Natural killer cell (primary cell): ENCODE results near the gene INSRR. TPM values are rescaled to one million over a fixed set of nuclear protein-coding genes. Genes with fewer than 3 reads are reported as not detected.
A peak's percentile ranks its signal among the peaks of the same experiment; 100 is the strongest.

Experiments used
- ATAC-seq, 3 donors: fragments of 150-1000 bp in 2 of 3; fragments of 200-7000 bp in 1 of 3; cut with Tn5 transposase; 1 replicate in 1 of 3; 2 replicates in 2 of 3; pipeline ENCODE4 v1.10.0; 2021; ENCODE audit warnings: mild to moderate bottlenecking in 2 of 3, moderate library complexity in 2 of 3
- DNase-seq, 2 donors: peaks; one replicate each; pipeline versions ENCODE4 v3.0.0 to v3.0.0-alpha.2; 2013 to 2021; ENCODE audit warnings: mixed read lengths in 1 of 2
- H3K27ac ChIP-seq: one replicate; pipeline ENCODE4 v1.5.1; 2013; ENCODE audit warnings: mild to moderate bottlenecking, low read length
- H3K27me3 ChIP-seq: one replicate; pipeline ENCODE4 v1.6.1; 2013; ENCODE audit warnings: low read length; ENCODE audit not compliant: control insufficient read depth, insufficient read depth
- H3K36me3 ChIP-seq: one replicate; pipeline ENCODE4 v1.6.1; 2013; ENCODE audit warnings: low read length; ENCODE audit not compliant: control insufficient read depth, insufficient read depth
- H3K4me1 ChIP-seq: one replicate; pipeline ENCODE4 v1.6.1; 2013; ENCODE audit warnings: low read length; ENCODE audit not compliant: control insufficient read depth, insufficient read depth
- H3K4me3 ChIP-seq: one replicate; pipeline ENCODE4 v1.5.1; 2013; ENCODE audit warnings: low read length
- H3K9me3 ChIP-seq: one replicate; pipeline ENCODE4 v1.6.1; 2013; ENCODE audit warnings: low read length; ENCODE audit not compliant: control insufficient read depth, insufficient read depth
- H3K27ac Mint-ChIP-seq, 2 donors: one replicate each; pipeline ENCODE4 v1.8.0; 2022; ENCODE audit warnings: mild to moderate bottlenecking in 2 of 2, mixed read lengths in 2 of 2, moderate library complexity in 1 of 2
- H3K27me3 Mint-ChIP-seq, 2 donors: one replicate each; pipeline ENCODE4 v1.8.0; 2022; ENCODE audit warnings: low read depth in 2 of 2, mixed read lengths in 2 of 2
- H3K36me3 Mint-ChIP-seq: one replicate; pipeline ENCODE4 v1.8.0; 2022; ENCODE audit warnings: mixed read lengths
- H3K4me1 Mint-ChIP-seq, 2 donors: one replicate each; pipeline ENCODE4 v1.8.0; 2022; ENCODE audit warnings: mixed read lengths in 2 of 2
- H3K4me3 Mint-ChIP-seq: one replicate; pipeline ENCODE4 v1.8.0; 2022; ENCODE audit warnings: mild to moderate bottlenecking, moderate library complexity, mixed read lengths
- H3K9me3 Mint-ChIP-seq, 2 donors: one replicate each; pipeline ENCODE4 v1.8.0; 2022; ENCODE audit warnings: mixed read lengths in 2 of 2
- WGBS: methylation state at CpG from one replicate; pipeline ENCODE4 v1.1.7; 2013; ENCODE audit warnings: missing lambda C conversion rate; ENCODE audit not compliant: insufficient coverage; 5-methylcytosine and 5-hydroxymethylcytosine counted together
- intact Hi-C: fragments of 100-400 bp; cut with micrococcal nuclease; formaldehyde crosslinking; loops from one replicate; pipeline ENCODE4 v1.14.2; 2022
- total RNA-seq, 4 donors: library from RNA; stranded (reverse); fragments of 120-200 nt in 1 of 4; gene quantifications; one replicate each; pipeline versions ENCODE4 v1.2.3 to v1.2.4, GENCODE V29; 2013 to 2022
- TF ChIP-seq, protein P1 (sequence below): fragments of 200-600 bp; IDR thresholded peaks from one replicate; pipeline ENCODE4 v1.8.0; 2022; ENCODE audit warnings: antibody characterized with exemption

Gene INSRR
- total RNA-seq, 3 donors from 2014 or later (not counting 1 experiment from before 2014, with no cell fraction given), result 0.10 to 0.18 (median 0.14) TPM

- no peak overlapping the region for H3K4me3 ChIP-seq
- WGBS, result 10% methylated on average over 36 of the region's 36 CpGs
- peak overlapping the region; percentile 17 for H3K4me3 Mint-ChIP-seq
- H3K27me3 ChIP-seq, result peaks cover 17% of the 10 kb centered on the region
- no peaks in the 10 kb centered on the region for H3K36me3 Mint-ChIP-seq
- DNase-seq (peak; percentile 39 to 79), ATAC-seq (peak; percentile 62 to 83 (median 73))
- peaks cover 13 to 34% of the 10 kb centered on the region in 2 donors for H3K27me3 Mint-ChIP-seq
- H3K9me3 ChIP-seq, result no peaks in the 10 kb centered on the region
- H3K36me3 ChIP-seq, result no peaks in the 10 kb centered on the region
- TF ChIP-seq, protein P1, sequence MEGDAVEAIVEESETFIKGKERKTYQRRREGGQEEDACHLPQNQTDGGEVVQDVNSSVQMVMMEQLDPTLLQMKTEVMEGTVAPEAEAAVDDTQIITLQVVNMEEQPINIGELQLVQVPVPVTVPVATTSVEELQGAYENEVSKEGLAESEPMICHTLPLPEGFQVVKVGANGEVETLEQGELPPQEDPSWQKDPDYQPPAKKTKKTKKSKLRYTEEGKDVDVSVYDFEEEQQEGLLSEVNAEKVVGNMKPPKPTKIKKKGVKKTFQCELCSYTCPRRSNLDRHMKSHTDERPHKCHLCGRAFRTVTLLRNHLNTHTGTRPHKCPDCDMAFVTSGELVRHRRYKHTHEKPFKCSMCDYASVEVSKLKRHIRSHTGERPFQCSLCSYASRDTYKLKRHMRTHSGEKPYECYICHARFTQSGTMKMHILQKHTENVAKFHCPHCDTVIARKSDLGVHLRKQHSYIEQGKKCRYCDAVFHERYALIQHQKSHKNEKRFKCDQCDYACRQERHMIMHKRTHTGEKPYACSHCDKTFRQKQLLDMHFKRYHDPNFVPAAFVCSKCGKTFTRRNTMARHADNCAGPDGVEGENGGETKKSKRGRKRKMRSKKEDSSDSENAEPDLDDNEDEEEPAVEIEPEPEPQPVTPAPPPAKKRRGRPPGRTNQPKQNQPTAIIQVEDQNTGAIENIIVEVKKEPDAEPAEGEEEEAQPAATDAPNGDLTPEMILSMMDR, result no peak
- H3K4me1 ChIP-seq, result peaks cover 28% of the 10 kb centered on the region
- intact Hi-C loops, result no loop called here
- no peak overlapping the region for H3K27ac ChIP-seq
- peak overlapping the region in 1 of 2 donors; percentile 80 for H3K27ac Mint-ChIP-seq
- no peaks in the 10 kb centered on the region for H3K9me3 Mint-ChIP-seq
- H3K4me1 Mint-ChIP-seq, result peaks cover 15 to 38% of the 10 kb centered on the region in 2 donors
Measured at GRCh38 chr1:156848461-156849150, 10.3 kb downstream of the INSRR start.

DNA sequence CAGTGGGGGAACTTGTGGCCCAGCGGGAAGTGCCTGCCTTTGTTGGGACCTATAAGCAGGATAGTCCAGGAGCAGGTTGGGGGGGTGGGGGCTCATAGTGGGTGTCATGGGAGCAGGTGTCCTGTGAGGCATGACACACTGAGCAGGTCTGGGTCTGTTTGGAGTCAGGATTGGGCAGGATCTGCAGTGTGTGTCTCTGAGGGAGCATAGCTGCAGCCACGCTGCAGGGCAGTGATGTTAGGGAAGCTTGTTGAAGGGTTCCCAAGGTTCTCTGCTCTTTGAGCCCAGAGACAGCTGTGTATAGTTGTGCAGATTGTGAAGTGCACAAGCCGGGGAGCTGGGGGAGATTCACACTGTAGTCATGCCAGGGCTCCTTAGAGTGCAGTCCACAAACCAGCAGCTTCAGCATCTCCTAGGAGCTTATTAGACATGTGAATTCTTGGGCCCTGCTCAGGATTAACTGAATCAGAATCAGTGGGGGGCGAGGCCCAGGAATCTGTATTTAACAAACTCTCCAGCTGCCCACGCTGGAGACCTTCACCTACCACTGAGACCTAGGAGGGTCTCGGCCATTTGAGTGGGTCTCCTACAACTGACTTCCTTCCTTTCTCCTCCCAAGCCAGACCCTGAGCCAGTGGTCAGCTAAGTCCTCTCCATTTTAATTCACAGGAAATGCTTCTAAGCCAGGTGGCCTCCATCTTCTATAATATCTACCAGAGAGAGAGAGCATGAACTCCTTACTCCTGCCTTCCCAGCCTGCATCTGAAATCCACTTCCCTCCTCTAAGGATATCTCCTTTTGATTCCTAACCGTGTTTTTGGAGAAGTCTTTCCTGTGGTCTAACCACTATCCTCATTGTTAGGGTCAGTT is 11.1 kb downstream of the INSRR start:
- WGBS, result 79% methylated on average over 7 of the region's 7 CpGs
- no peaks in the 10 kb centered on the region for H3K9me3 ChIP-seq
- no peaks in the 10 kb centered on the region for H3K36me3 ChIP-seq
- H3K9me3 Mint-ChIP-seq, result no peaks in the 10 kb centered on the region
- no peaks in the 10 kb centered on the region for H3K36me3 Mint-ChIP-seq
- no peak overlapping the region for H3K4me3 ChIP-seq
- peaks cover 15 to 38% of the 10 kb centered on the region in 2 donors for H3K4me1 Mint-ChIP-seq
- TF ChIP-seq, protein P1, result no peak
- peak overlapping the region; percentile 11 to 80 for H3K27ac Mint-ChIP-seq
- ATAC-seq (no peak), DNase-seq (no peak)
- intact Hi-C loops, result no loop called here
- H3K27me3 Mint-ChIP-seq, result peaks cover 20 to 40% of the 10 kb centered on the region in 2 donors
- no peak overlapping the region for H3K4me3 Mint-ChIP-seq
- H3K4me1 ChIP-seq, result peaks cover 28% of the 10 kb centered on the region
- no peak overlapping the region for H3K27ac ChIP-seq
- peaks cover 20% of the 10 kb centered on the region for H3K27me3 ChIP-seq

GRCh38 chr1:156846643-156847042 is 12.3 kb downstream of the INSRR start:
- intact Hi-C loops, result no loop called here
- H3K4me3 ChIP-seq, result no peak overlapping the region
- Mint-ChIP-seq H3K27me3 (peaks cover 25 to 48% of the 10 kb centered on the region in 2 donors), H3K36me3 (no peaks in the 10 kb centered on the region), H3K4me3 (peak overlapping the region; percentile 36), H3K9me3 (no peaks in the 10 kb centered on the region), H3K4me1 (peaks cover 15 to 38% of the 10 kb centered on the region in 2 donors), H3K27ac (no peak overlapping the region)
- DNase-seq, result no peak
- no peak for ATAC-seq
- H3K27ac ChIP-seq, result no peak overlapping the region
- peaks cover 28% of the 10 kb centered on the region for H3K4me1 ChIP-seq
- H3K36me3 ChIP-seq, result no peaks in the 10 kb centered on the region
- H3K27me3 ChIP-seq, result peaks cover 26% of the 10 kb centered on the region
- 86% methylated on average over 5 of the region's 5 CpGs for WGBS
- TF ChIP-seq, protein P1, result no peak
- H3K9me3 ChIP-seq, result no peaks in the 10 kb centered on the region
